ENCODE results near the gene LETM1. TPM values are rescaled to one million over a fixed set of nuclear protein-coding genes. Genes with fewer than 3 reads are reported as not detected.

The LETM1 gene
- total RNA-seq, 1 donor from 2014 or later: 55.0 TPM

DNA sequence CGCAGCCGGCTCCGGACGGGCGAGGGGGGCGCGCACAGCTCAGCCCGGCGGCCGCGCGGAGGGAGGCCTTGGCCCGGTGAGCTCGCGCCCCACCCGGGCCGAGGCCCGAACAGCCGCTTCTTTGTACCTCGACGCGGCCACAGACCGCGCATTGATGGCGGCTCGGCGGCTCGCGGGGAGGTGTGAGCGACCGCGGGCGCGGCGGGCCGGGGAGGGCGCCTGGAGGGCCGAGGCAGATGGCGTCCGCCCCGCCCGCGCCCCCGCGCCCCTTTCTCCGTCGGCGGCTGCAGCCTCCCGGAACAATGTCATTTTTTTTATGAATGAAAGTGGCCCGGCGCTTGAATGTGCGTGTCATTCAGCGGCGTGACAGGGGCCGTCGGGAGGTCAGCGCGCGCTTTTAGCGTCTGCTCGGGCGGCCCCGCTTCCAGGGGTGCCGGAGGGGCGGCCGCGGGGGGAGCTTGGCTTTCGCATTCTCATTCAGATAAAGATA, 61.1 kb downstream of the LETM1 start:
- ATAC-seq: no peak

DNA sequence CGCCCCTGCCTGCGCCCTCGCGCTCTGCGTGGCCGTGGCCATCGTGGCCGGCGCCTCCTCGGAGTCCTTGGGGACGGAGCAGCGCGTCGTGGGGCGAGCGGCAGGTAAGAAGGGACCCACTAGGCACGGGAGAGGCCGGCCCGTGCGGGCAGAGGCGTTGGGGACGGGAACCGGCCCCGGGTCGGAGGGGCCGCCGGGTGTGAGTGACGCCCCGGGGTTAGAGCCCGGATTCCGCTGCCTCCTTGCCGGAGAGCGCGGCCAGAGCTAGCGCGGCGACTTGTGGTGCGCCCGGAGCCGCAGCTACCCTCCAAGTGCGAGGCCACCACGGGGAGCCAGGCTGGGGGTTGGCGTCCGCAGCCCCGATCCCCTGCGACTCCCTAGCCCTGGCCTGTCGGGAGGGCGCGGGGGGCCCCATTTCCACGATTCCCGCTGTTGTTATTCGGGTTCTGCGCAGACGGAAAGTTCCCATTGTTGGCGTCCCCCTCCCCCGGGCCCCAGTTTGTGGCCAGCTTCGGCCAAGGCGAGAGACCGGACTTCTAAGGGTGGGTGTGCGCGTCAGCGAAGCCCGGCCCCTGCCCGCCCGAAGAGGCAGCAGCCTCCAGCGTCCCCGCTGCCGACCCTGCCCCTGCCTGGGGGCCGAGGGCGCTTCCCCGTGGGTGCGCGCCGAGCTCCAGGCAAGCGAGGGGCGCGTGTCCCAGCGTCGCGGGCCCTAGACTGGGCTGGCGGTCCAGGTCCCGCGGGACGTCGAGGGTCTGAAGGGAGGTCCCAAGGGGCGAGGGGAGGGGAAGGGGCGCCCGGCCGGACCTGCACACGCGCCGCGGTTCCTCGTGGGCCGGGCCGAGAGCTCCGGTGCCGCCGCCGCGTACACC, 61.8 kb downstream of the LETM1 start:
- no peak for ATAC-seq

DNA sequence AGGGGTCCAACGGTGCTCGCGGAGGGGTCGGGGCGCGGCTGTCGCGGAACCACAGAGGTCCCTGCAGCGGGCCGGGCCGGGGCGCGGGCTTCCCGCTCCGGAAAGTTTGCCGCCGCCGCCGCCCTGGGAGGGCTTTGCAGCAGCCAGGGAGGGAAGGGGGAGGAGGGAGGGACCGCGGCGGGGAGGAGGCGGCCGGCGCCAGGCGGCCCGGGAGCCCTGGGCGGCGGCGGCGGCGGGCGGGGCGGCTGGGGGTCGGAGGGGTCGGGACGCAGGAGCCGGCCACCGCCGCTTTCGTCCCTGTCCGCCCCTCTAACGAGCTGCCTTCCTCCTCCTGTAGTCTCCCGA, 62.5 kb downstream of the LETM1 start:
- peak; percentile 7 for ATAC-seq

DNA sequence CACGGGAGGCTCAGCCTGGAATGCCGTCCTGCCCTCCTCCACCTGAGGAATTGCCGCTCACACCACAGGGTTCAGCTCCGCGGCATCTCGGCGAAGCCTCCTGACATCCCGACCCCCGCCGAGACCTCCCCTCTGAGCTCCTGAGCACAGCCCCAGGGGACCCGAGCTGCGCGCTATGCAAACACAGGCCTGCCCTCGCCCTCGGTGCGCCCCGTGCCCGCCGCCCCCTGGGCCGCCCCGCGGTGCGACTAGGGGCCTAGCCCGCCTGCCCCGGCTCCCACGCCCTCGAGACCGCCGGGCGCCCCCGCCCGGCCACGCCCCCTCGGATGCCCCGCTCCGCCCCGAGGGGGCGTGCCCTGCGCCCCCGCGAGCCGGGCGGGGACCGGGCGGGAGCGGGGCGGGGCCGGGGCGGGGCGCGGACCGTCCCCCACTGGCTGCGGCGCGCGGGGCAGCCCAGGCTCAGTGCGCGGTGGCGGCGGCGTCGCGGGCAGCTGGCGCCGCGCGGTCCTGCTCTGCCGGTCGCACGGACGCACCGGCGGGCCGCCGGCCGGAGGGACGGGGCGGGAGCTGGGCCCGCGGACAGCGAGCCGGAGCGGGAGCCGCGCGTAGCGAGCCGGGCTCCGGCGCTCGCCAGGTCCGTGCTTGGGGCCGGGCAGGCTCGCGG, 63.0 kb downstream of the LETM1 start, which contains the start of gene FGFR3:
FGFR3 (plus strand) TSS at position 462 of the 664 bp plus-strand sequence. CDS start 642 bp downstream, outside the sequence.
- peak; percentile 46 for ATAC-seq

DNA sequence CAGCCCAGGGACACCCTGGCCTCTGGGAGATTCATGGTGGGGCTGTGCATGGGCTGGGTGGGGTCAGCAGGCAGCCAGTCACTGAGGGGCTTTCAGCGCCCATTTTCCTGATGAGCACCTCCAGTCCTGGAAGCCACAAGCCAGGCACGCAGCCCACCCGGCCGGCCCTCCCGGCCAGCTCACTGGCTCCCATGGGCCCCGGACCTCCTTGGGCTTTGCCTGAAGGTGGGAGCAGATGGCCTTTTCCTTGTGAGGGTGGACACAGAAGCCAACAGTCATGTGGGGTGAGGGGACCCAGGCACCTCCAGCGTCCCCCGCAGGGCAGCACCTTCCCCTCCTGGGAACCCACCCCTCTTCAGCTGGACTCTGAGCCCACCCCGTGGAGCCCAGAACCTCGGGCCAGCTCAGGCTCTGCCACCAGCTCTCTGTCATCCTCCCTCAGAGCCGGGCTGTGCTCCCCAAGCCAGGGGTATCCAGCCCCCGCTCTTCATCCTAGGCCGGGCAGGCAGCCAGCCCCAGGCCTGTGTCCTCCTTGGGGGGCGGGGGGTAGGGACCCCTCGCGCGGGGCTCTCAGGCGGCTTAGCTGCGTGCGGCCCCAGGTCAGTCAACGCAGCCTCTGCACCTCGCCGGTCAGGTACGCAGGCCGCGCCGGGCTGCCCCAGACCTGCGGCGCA, 63.7 kb downstream of the LETM1 start:
- ATAC-seq: no peak

DNA sequence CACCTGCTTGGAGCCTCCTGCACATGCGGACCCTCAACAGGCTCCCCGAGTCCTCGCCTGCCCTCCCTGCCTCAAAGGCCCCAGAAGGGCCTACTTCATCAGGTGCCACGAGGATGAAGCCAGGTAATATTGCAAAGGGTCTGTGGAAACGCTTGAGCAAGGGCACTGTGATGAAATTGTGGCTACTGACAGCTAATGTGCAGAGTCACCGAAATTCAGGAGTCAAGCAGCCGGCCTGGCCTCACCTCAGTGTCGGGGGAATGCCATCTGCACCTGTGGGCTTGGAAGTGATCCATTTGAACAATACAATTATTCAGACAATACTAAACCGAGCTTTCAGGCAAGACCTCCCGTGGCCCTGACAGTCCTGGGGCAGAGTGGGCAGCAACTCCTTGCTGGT, 66.0 kb downstream of the LETM1 start:
- ATAC-seq: peak; percentile 19

DNA sequence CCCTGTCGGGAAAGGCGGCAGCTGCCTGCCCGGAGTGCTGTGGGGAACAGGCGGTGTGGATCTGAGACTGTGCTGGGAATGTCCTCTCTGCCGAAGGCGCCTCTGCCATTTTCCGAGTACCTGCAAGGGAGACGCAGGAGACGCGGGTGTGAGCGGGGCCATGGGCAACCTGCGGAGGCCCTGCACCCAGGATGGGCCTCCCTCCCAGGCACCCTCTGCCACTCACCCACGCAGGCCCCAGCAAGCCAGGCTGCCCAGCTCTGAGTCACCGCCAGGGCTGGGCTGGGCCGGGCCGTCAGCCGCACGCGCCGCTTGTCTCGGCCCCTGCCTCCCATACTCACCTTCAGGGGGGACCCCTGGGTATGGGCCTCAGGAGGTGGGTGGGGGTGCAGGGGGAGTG, 66.4 kb downstream of the LETM1 start:
- peak; percentile 78 for ATAC-seq

DNA sequence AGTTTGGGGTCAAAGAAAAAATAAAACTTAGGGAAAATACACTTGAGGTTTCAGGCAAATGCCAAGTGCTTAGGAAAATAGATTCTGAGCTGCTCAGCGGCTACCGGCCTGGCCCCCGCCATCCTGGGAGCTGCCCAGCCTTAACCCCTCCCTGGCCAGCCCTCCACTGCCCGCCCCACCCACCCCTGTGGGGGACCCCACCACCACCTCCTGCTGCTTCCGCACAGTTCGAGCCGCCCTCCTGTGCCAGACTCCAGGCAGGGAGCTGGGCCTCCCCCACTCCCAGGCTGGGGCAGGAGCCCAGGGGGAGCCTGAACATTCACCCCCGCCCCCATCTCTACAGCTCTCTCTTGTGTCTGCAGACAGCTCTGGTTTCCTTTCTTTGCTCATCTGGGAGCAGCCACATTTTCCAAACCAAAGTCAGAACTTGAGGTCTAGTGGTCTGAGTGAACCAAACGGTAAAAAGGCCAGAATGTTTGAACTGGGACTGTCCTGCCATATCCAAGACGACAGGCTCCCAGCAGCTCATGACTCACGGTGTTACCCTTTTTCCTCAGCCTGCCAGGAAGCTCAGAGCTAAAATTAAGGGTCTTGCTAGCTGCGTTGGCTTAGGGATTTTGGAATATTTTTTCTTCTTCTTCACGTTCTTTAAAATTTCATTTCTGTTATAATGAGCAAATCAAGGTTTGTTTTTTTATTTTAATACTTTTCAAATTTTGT, 67.5 kb downstream of the LETM1 start:
- ATAC-seq: no peak

DNA sequence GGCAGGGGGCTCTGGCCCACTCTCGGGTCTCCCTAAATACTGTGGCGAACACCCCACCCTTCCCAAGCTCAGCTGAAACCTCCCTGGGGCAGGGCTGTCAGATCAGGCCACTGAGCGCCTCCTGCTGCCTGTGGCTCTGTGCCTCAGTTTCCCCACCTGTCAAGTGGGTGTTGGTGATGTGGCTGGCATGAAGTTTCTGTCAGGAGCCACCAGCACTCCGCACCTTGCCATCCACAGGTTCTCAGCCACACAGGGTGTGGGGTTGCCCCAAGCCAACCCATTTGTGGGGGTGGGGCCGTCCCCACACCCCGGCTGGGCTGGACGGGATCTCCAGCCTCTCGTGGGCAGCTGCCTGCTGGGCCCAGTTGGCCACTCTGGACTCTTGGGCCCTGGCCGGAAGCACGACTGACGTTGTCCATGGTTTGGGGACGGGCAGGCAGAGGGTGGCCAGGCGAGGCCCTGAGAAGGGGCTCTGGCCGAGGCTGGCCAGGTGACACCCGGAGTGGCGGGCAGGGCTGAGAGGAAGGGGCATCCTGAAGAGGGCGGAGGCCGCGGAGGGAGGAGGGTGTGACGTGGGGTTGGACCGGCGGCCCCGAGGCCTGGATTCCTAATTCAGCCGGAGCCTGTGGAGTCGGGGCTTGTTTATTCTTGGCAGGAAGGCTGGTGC, 68.4 kb downstream of the LETM1 start:
- ATAC-seq: no peak

DNA sequence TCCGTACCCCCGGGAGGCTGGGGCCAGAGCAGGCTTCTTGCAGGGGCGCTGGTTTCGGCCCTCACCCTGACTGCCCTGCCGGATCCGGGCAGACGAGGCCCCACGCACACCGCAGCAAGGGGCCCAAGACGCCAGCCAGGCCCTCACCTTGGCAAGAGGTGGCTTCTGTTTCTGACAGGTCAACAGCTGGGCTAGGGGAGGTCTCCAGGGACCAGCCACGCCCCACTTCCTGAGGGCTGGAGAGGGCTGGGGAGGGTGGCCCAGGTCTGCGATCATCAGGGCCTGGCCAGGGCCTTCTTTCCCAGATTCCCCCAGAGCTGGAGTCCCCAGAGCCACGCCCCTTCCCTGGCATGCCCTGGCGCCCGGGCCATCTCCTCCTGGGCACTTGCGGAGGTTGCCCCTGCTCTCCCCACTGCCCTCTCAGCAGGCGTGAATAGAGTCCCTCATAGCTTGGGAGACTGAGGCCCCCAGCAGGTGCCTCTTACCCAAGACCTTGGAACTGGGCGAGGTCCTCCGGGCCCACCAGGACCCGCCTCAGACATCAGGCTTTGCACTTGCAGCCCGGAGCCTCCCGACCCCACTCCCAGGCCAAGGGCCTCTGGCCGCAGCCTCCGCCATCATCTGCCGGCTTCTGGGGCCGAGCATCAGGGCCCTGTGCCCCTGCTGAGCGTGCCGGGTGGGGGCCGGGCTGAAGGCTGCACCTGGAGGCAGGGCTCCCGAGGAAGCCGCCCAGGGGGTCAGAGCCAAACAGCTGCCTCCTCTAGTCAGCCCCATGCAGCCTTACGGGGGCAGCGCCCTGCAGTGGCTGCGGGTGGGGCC, 69.2 kb downstream of the LETM1 start:
- no peak for ATAC-seq

DNA sequence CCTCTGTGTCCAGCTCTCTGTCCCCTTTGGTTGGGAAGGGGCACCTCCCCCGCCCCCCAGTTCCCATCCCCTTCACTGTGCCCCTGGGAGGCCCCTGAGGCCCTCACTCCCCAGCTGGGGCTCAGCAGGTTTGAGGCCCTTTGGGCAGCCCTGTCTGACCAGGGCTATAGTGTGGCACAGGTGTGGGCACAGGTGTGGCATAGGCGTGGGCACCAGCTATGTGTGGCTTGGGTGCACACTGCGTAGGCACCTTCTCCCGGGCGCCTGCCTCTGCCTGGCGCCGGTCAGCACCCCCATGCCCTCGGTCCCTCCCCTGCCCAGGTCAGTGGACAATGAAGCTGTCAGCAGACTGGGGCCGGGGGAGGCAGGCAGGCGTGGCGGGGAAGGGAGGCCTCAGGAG, 70.4 kb downstream of the LETM1 start:
- ATAC-seq: no peak

DNA sequence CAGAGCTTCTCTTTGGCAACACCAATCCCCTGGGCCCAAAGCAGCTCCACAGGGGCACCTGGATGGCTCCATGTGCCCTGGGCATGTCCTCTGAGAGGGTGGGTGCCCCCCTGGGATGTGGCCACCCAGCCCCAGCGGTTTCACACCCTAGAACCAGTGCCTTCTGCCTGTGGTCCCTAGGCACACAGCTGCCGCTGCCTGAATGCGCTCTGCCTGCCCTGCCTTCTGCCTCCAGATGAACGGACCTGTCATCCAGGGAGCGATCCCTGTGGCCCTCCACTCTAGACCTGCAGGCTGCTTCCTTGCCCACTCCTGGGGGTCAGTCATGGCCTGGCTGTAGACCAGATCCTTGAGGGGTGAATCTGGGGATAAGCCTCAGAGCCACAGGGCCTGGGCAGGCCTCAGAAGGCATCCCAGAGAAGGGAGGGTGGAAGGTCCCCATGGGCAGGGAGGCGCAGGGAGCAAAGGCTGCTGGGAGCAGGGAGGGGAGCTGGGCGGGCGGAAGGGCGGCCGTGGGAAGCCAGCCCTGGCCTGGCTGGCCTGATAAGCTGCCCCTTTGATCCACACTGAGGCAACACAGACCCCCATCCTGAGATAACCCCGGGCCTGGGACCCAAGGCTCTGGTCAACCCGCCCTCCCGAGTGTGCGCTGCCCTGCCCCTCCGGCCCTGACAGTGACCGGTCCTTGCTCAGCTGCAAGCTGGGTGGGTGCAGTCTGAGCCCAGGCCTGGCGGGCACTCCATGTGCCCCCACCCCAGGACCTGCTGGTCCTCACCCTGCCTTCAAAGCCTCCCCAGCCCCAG, 71.0 kb downstream of the LETM1 start:
- ATAC-seq: no peak

DNA sequence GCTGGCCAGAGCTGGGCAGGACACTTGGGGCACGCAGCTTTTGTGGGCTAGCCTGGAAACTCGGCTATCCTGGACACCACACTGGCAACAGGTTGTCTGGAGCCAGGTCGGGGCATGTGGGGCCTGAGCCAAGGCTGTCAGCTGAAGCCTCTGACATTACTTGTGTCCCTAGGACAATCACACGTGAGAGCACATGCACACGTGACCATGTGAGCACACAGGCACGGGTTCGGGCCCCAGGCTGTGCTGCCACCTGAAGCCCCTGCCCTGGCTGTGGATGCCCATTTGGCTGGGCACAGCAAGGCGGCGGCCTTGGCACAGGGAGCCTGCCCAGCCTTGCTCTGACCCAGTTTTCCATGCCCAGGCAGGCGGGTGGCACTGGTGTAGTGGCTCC, 71.6 kb downstream of the LETM1 start:
- ATAC-seq: peak; percentile 14

DNA sequence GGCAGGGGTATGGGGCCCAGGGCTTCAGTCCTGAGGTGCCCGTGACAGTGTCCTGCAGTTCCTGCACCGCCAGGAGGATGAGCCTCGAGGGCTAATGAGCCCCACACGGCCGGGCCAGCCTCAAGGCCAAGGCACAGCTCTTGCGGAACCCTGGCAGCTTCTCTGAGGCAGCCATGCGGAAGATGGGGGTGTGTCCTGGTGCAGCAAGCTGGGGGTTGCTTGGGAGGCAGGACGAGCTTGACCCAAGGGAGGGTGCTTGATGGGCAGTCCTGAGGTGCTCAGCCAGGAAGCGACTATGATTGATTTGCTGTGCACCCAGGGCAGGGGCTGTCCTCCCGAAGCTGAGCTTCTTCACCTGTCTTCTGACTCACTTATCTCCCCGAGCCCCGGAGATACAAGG, 72.0 kb downstream of the LETM1 start:
- ATAC-seq: peak; percentile 17

DNA sequence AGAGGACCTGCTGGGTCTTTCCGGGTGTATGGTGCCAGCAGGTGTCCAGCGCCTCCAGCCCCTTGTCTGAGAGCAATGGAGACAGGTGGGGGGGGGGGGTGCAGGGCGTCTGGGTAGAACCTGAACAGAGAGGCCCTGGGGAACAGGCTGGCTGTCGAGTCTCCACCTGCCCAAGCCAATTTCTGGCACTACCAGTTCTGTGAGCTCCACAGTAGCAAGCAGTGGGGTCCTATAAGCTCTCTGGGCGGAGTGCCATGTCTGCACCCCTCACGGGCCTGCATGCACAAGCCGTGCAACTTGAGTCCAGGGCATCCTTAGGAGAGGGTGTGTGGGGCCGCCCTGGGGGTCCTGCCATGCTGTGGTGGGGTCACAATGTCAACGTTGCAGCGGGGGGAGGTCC, 72.9 kb downstream of the LETM1 start:
- peak; percentile 68 for ATAC-seq

DNA sequence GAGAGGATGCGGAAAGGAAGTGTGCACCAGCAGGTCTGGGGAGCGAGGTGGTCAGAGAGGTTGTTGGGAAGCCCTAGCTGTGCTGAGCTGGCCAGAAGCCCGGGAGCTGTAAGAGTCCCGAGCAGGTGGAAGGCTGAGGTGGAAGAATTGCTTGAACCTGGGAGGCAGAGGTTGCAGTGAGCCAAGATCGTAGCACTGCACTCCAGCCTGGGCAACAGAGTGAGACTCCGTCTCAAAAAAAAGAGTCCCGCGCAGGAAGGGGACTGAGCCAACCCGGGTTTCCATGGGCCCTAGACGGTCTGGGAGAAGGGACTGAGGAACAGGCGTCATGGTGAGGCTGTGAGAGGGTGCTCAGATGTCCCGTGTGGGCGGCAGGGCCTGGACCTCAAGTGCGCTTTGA, 75.5 kb downstream of the LETM1 start:
- ATAC-seq: no peak

DNA sequence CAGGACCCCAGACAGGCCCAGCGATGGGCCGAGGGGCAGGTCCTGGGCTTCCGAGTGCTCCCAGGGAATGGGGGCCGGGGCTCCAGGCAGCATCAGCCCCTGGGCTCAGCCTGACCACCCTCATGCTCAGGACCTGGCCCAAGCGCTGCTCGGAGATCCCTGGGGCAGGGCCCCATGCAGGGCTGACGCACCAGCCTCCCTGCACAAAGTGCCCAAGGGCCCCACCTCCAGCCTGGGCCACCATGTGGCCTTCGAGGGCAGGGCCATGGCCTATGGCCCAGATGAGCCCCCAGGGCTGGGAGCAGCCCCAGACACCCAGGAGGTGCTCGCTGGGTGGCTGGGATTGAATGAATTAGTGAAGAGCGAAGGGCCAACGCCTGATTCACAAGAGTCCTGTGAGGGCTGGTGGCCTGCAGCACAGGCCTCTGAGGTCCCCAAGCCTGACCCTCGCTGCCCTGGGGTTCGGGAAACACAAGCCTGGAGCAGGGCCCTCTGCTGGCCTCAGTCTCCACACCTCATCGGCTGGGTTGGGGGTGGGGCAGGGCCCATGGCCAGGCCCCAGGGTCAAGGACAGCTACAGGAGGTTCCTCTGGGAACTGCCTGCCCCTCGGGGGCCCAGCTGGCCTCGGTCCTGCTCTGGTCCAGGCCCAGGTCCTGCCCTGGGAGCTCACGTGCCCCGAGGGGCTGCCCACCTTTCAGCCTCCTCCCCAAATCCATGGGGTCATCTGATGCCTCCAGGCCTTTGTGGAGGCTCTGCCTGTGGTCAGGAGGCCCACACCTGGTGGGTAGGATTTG, 76.2 kb downstream of the LETM1 start:
- ATAC-seq: no peak

DNA sequence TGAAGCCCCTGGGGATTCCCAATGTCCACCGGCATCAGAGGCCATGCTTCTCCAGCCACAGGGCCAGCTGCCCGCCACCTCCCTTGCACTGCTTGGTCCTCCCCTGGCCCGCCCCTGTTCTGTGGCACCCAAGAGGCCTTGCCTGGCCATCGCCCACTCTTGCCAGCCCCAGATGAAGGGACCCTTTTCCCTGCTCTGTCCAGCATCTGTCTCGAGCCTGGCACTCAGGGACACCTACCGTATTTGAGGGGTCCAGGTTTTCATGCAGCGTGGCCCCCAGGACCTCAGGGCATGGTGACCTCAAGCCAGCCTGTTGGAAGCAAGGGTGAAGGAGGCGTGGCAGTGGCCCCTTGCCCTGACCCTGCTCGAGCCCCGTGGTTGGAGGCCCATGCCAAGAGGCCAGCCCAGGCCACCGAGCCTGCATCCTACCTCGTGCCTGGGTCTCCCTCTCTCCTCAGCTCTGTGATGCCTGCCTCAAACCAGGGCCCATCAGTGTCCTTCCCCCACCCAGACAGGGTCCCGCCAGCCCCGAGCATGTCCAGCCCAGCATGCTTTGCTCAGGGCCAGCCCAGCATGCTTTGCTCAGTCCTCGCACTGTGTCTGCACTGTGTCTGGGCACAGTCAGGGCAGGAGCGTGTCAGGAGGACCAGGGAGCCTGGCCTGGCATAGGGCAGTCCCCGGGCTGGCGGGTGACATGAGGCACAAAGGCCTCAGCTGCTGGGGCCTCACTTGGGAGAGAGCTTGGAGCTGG, 77.1 kb downstream of the LETM1 start:
- no peak for ATAC-seq
